H1 (cell line): ENCODE measurements around the gene TSPOAP1. TPM values are rescaled to one million over a fixed set of nuclear protein-coding genes. Genes with fewer than 3 reads are reported as not detected.

Experiments used
- ASH2L ChIP-seq: fragments of 200-600, 300-600 bp; sonication (generic); IDR thresholded peaks from one replicate; pipeline ENCODE4 v1.7.1; 2017; ENCODE audit warnings: low read length
- CBX5 ChIP-seq: fragments of 300-800, 300-1000 bp; sonication (generic); IDR thresholded peaks from 2 replicates; pipeline ENCODE4 v1.7.1; 2016; ENCODE audit warnings: antibody characterized with exemption, low read length, low read depth
- CEBPB ChIP-seq: IDR thresholded peaks from 2 replicates; pipeline ENCODE4 v1.6.1; 2012; ENCODE audit warnings: low read depth, low read length
- CTBP2 ChIP-seq: IDR thresholded peaks from 2 replicates; pipeline ENCODE4 v1.7.0; 2011; ENCODE audit warnings: borderline replicate concordance, mild to moderate bottlenecking, moderate library complexity, mixed read lengths, low read length; ENCODE audit not compliant: insufficient read depth, insufficient read length
- EZH2 ChIP-seq: fragments of 200-600 bp; sonication (generic); IDR thresholded peaks from 2 replicates; pipeline ENCODE4 v1.7.1; 2012; ENCODE audit warnings: low read depth, mild to moderate bottlenecking, moderate library complexity, low read length, inconsistent platforms; ENCODE audit not compliant: severe bottlenecking
- FOSL1 ChIP-seq: IDR thresholded peaks from 2 replicates; pipeline ENCODE4 v1.6.1; 2011; ENCODE audit warnings: mild to moderate bottlenecking, low read depth, low read length, moderate library complexity; ENCODE audit not compliant: insufficient read depth
- HDAC2 ChIP-seq, 2 experiments: fragments of 300-600 bp in 1 of 2; sonication (generic) in 1 of 2; IDR thresholded peaks; 2 replicates each; pipeline ENCODE4 v1.6.1; 2011 to 2012; ENCODE audit warnings: low read depth in 2 of 2, low read length in 2 of 2, mild to moderate bottlenecking in 2 of 2, moderate library complexity in 2 of 2, borderline replicate concordance in 1 of 2, inconsistent platforms in 1 of 2
- JUN ChIP-seq: IDR thresholded peaks from 2 replicates; pipeline ENCODE4 v1.6.1; 2011; ENCODE audit warnings: low read depth, mild to moderate bottlenecking, improper control_type of control experiment, low read length
- KDM1A ChIP-seq: fragments of 200-600, 300-600 bp; sonication (generic); IDR thresholded peaks from 2 replicates; pipeline ENCODE4 v1.7.1; 2016; ENCODE audit warnings: mild to moderate bottlenecking, low read length, borderline replicate concordance
- KDM4A ChIP-seq: IDR thresholded peaks from one replicate; pipeline ENCODE4 v1.7.1; 2012; ENCODE audit warnings: low read depth, mild to moderate bottlenecking, moderate library complexity, low read length, inconsistent platforms; ENCODE audit not compliant: severe bottlenecking
- MAFK ChIP-seq: IDR thresholded peaks from 2 replicates; pipeline ENCODE4 v1.6.1; 2012; ENCODE audit warnings: low read depth, mild to moderate bottlenecking, improper control_type of control experiment, low read length
- NANOG ChIP-seq: IDR thresholded peaks from 2 replicates; pipeline ENCODE4 v1.6.1; 2011; ENCODE audit warnings: low read length, low read depth, mild to moderate bottlenecking, inconsistent platforms; ENCODE audit not compliant: insufficient read depth, poor library complexity, severe bottlenecking
- POLR2AphosphoS5 ChIP-seq: IDR thresholded peaks from 2 replicates; pipeline ENCODE4 v1.6.1; 2011; ENCODE audit warnings: low read depth, low read length
- RAD21 ChIP-seq, 2 experiments: IDR thresholded peaks in 1 of 2; conservative IDR thresholded peaks in 1 of 2; 2 replicates each; pipeline ENCODE4 v1.6.1; 2011; ENCODE audit warnings: low read depth in 2 of 2, low read length in 2 of 2, improper control_type of control experiment in 1 of 2, inconsistent platforms in 1 of 2, mild to moderate bottlenecking in 1 of 2, moderate library complexity in 1 of 2
- SP4 ChIP-seq: IDR thresholded peaks from 2 replicates; pipeline ENCODE4 v1.6.1; 2012; ENCODE audit warnings: low read length, inconsistent platforms
- TEAD4 ChIP-seq: IDR thresholded peaks from 2 replicates; pipeline ENCODE4 v1.6.1; 2012; ENCODE audit warnings: low read depth, low read length, inconsistent platforms, mixed read lengths
- polyA plus RNA-seq, 7 experiments: library from polyadenylated mRNA; depleted of rRNA in 3 of 7; stranded (reverse) in 5 of 7; unstranded in 2 of 7; fragments of >200 nt in 5 of 7; fragments of 200-250 nt in 2 of 7; gene quantifications; 1 replicate in 5 of 7; 2 replicates in 1 of 7; 4 replicates in 1 of 7; pipeline versions ENCODE4 v1.2.1 to v1.2.3, GENCODE V29; 2011 to 2013; ENCODE audit warnings: missing spikeins in 2 of 7, mixed read lengths in 2 of 7
- total RNA-seq: library from RNA; stranded (reverse); fragmentation: NEBNext Ultra II Directional; extraction: Animal tissue kit (Norgen Biotek cat#: 25700); gene quantifications from 2 replicates; pipeline ENCODE4 v1.2.1, GENCODE V29; 2021
- TF ChIP-seq, protein P1 (sequence below): IDR thresholded peaks from 2 replicates; pipeline ENCODE4 v1.6.1; 2012; ENCODE audit warnings: inconsistent platforms
- TF ChIP-seq, protein P2 (sequence below), 3 experiments: IDR thresholded peaks; 1 replicate in 2 of 3; 2 replicates in 1 of 3; pipeline versions ENCODE4 v1.5.1 to v1.6.1; 2011; ENCODE audit warnings: low read length in 3 of 3, mild to moderate bottlenecking in 3 of 3, inconsistent platforms in 2 of 3, low read depth in 1 of 3, moderate library complexity in 1 of 3; ENCODE audit not compliant: insufficient read depth in 1 of 3; ENCODE audit errors: control extremely low read depth in 1 of 3
- TF ChIP-seq, protein P3 (sequence below): IDR thresholded peaks from 2 replicates; pipeline ENCODE4 v1.6.1; 2011; ENCODE audit warnings: low read length, improper control_type of control experiment

Gene TSPOAP1
- total and polyA plus RNA-seq, 2 of the 8 experiments (the other 6 are each of a cell fraction or from before 2014, with no cell fraction given), result 7.6 to 9.2 TPM

DNA sequence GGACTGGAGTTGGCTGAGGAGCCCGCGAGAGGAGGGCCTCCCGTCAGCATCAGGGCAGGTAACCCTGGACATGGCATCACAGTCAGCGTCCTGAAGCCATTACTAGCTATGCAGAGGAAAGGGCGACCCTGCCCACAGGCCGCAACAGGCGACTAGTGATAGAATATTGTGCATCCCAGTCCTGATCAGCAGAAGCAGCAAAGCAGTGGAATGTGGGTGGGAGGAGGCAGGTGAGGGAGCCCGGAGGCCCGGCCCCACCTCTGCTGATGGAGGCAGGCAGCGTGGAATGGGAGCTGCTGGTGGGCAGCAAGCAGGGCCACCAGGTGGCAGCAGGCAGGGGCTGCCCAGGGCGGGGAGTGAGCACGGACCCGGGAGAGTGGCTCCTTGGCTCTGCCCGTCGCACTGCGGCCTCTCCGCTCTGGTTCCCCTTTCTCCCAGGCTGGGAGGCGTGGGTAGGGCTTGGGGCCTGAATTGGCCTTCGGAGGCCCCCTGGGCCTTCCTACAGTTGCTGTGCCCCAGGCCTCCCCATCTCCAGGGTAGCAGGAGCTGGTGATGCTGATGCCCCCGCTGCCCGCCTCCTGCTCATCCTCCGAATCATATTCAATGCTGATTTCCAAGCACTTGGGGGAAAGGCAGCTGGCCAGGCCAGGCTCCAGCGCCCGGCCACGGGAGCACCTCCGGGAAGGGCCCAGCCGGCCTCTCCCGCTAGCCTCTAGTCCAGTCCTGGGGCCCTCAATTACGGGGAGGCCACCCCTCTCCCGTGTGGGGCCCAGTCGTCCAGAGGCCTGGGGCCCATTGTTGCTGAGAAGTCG is 20.2 kb downstream of the TSPOAP1 start (continued):
- TF ChIP-seq TEAD4, result peak; percentile 45; the same call in 1 of the 2 replicates
- no peak for TF ChIP-seq KDM1A
- no peak for TF ChIP-seq SP4
- no peak for TF ChIP-seq CBX5
- peak; percentile 59 to 68 for TF ChIP-seq RAD21 (IDR thresholded peaks at IDR 0.05 in 1 of 2, conservative IDR thresholded peaks at IDR 0.05 in 1 of 2; ENCODE audit: low read depth in 2 of 2, low read length in 2 of 2)
- no peak for TF ChIP-seq POLR2AphosphoS5
- no peak for TF ChIP-seq FOSL1
- TF ChIP-seq HDAC2 (IDR thresholded peaks at IDR 0.05; ENCODE audit: borderline replicate concordance in 1 of 2, low read depth in 2 of 2, low read length in 2 of 2), result peak in 1 of 2 experiments; percentile 62; a peak in 1 of 4 replicates
- TF ChIP-seq, protein P1, sequence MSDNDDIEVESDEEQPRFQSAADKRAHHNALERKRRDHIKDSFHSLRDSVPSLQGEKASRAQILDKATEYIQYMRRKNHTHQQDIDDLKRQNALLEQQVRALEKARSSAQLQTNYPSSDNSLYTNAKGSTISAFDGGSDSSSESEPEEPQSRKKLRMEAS, result peak; percentile 64; the same call in 1 of the 2 replicates
- TF ChIP-seq CEBPB, result no peak
- TF ChIP-seq MAFK, result no peak
- TF ChIP-seq JUN, result no peak
- no peak for TF ChIP-seq ASH2L
- TF ChIP-seq KDM4A, result no peak
- TF ChIP-seq NANOG, result no peak
- no peak for TF ChIP-seq EZH2
- TF ChIP-seq, protein P2, sequence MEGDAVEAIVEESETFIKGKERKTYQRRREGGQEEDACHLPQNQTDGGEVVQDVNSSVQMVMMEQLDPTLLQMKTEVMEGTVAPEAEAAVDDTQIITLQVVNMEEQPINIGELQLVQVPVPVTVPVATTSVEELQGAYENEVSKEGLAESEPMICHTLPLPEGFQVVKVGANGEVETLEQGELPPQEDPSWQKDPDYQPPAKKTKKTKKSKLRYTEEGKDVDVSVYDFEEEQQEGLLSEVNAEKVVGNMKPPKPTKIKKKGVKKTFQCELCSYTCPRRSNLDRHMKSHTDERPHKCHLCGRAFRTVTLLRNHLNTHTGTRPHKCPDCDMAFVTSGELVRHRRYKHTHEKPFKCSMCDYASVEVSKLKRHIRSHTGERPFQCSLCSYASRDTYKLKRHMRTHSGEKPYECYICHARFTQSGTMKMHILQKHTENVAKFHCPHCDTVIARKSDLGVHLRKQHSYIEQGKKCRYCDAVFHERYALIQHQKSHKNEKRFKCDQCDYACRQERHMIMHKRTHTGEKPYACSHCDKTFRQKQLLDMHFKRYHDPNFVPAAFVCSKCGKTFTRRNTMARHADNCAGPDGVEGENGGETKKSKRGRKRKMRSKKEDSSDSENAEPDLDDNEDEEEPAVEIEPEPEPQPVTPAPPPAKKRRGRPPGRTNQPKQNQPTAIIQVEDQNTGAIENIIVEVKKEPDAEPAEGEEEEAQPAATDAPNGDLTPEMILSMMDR (IDR thresholded peaks at IDR 0.05; ENCODE audit: control extremely low read depth in 1 of 3, insufficient read depth in 1 of 3, low read depth in 1 of 3, low read length in 3 of 3), result peak; percentile 83 to 90 (median 85)
- no peak for TF ChIP-seq CTBP2
- TF ChIP-seq, protein P3, sequence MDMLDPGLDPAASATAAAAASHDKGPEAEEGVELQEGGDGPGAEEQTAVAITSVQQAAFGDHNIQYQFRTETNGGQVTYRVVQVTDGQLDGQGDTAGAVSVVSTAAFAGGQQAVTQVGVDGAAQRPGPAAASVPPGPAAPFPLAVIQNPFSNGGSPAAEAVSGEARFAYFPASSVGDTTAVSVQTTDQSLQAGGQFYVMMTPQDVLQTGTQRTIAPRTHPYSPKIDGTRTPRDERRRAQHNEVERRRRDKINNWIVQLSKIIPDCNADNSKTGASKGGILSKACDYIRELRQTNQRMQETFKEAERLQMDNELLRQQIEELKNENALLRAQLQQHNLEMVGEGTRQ, result no peak
